Activated CD4-positive, alpha-beta T cell treated with anti-CD3 and anti-CD28 coated beads, Interleukin-2, amount 50 U/mL, for 1 hour (primary cell): ENCODE results near the gene VWA5A.
"Not testable (repeated sequence)": the region's sequence is repeated elsewhere in the genome, so short reads cannot be mapped to it uniquely, and the experiment has no call there.

ENCODE experiments used
- DNase-seq: peaks from one replicate; pipeline ENCODE4 v3.0.0-alpha.2; 2020

The VWA5A gene

DNA sequence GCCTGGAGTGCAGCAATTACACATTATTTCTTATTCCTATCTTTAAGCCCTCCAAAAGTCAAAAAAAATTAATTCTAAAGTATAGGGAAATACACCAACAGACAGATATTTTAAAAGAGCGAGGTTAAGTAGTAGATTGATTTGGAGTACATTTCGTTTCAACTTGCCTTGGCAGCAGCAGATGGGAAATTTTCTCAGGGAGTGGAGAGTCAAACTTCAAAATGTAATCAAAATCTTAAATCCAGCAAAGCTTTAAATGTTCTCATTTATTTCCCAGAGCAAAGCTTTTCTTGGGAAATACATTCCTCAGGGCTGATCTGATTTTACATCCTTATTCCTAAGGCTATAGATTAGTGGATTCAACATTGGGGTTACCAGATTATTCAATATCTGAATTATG lies 21.9 kb upstream of the VWA5A start:
- DNase-seq, result no peak

DNA sequence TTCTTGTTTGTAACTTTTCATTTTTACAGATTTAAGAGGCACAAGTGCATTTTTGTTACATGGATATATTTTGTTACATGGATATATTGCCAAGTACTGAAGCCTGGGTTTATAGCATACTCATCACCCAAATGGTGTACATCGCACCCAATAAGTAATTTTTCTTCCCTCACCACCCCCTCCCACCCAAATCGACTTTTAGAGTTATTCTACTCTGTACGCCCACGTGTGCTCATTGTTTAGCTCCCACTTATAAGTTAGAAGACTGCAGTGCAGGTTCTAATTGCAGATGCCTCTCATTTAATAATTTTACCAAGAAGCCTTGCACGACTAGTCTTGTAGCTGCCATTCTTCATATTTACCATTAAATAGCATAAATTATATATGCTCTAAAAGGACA lies 20.5 kb upstream of the VWA5A start:
- no peak for DNase-seq

DNA sequence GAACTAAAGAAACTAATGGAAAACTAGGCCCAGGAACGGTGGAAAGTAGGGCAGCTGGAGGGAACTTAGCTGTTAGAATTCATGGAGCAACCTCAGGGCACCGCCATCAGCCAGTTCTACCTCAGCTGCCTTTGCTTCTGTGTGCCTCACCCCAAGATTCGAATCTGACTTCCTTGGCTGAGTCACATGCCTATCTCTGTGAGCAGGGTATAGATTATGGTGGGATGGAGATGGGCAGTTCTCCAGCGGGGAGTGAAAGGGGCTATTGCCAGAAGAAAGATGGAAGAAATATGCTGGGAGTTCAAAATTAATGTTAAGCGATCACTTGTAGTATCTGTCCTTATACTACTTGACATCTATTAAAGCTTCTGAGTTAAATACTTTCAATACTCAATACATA lies 18.9 kb upstream of the VWA5A start:
- DNase-seq, result no peak

GRCh38 chr11:124098141-124098540 lies 17.1 kb upstream of the VWA5A start:
- no peak for DNase-seq

GRCh38 chr11:124101737-124102136 lies 13.5 kb upstream of the VWA5A start:
- DNase-seq, result no peak

- no peak for DNase-seq
Measured at GRCh38 chr11:124108156-124108555, 7.1 kb upstream of the VWA5A start.

DNA sequence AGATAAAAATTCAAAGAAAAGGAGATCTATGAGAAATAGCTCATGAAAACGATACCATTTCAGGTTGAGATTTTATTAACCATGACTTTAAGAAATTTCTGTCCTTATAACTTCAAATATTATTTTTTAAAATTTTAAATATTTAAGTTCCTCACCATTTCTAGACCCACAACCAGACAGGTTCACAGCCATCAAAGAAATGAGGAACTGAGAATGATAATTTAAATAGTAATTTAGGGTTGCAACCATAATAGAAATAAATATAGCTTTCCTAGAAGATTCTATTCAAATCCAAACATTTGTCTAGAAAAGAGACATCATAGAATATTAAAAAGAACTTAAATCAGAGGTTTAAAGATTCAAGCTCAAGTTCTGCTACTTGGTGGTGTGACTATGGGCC lies 5.9 kb upstream of the VWA5A start:
- no peak for DNase-seq

- DNase-seq, result no peak
Measured at GRCh38 chr11:124110201-124110600, 5.0 kb upstream of the VWA5A start.

DNA sequence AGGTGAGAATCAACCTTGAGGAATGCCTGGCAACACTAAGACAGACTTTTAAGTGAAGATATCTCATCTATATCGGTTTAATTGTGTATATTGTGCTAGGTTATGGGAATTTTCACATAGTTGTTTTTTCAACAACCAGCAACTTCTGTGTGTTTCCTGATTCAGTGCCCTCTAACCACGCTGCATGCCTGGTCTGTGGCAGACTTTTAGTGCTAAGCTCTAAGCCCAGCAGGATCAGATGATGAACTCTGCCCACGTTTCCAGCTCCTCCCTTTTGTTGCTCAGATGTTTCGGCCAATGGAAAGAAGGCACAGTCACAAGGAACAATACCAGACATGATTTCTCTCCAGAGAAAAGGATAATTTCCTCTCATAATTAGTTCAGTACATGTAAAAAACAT lies 1.4 kb upstream of the VWA5A start:
- no peak for DNase-seq

- DNase-seq, result no peak
Measured at GRCh38 chr11:124115782-124116616, 749 bp downstream of the VWA5A start.

DNA sequence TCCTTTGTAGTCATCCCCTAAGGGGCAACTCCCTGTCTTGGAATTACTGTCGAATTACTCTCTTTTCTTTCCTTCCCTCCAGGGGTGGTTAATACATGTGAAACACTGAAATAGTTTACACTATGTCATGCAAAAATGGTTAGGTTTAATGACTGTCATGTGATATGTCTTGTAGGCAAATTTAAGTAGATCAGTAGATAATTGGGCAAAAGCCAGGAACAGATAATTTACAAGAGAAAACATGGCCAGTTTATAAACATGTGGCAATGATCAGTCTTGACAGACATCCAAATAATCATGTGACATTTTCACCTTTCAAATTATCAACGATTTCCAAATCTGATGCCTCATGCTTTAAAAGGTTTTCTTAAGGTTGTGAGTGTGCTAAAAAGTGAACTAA lies 3.9 kb downstream of the VWA5A start:
- DNase-seq, result no peak

DNA sequence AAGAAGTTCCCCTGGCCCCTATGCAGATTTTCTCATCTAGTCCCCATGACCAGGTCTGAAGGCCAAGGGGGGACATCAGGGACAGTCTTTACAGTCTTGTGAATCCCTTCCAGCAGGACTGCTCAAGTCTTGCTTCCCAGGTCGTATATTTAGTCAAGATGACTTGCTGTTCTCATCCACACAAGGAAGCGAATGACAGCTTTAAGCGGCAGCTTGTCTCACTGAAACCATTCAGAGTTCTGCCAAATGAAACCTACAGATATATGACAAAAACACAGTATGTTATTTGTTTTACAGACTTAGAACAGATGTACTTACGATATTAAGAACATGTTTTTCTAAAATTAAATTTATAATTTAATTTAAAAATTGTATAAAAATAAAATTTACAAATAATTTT lies 5.6 kb downstream of the VWA5A start:
- DNase-seq, result no peak

DNA sequence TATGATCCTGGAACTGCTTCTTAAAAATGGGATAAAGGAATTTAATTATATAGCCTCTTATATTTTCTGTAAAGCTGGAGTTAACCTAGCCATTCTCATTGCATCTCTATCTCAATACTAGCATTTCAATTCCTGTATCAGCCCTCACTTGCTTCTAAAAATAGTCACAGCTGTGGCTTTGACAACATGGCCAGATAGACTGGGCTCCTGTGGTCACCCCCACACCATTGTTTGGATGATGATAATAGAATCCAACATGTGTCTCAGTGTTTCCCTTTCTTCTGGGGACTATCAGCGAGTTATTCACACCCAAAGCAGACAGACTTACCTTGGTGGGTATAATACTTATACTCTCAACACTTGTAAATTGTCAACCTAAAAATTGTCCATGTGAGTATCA lies 6.9 kb downstream of the VWA5A start:
- DNase-seq, result no peak

DNA sequence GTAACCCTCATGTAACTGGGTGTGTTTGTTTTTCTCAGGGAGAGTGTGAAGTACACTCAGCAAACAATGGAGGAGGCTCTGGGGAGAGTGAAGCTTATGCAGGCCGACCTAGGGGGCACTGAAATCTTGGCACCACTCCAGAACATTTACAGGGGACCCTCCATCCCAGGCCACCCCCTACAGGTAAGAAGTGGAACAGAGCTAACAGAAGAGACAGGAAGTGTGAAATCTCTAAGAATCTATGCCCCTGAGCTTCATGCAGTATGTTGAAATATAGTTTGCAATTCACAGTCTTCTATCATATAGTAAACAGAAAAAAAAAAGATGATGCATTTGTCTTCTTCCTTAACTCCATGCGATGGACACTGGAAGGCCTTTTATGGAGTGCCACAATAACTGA lies 8.4 kb downstream of the VWA5A start:
- DNase-seq, result no peak

DNA sequence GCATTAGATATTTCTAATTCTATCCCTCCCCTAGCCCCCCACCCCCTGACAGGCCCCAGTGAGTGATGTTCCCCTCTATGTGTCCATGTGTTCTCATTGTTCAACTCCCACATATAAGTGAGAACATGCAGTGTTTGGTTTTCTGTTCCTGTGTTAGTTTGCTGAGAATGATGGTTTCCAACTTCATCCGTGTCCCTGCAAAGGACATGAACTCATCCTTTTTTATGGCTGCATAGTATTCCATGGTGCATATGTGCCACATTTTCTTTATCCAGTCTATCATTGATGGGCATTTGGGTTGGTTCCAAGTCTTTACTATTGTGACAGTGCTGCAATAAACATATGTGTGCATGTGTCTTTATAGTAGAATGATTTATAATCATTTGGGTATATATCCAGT lies 11.9 kb downstream of the VWA5A start:
- not testable (repeated sequence) for DNase-seq

- DNase-seq, result no peak
Measured at GRCh38 chr11:124143034-124143433, 27.8 kb downstream of the VWA5A start.

DNA sequence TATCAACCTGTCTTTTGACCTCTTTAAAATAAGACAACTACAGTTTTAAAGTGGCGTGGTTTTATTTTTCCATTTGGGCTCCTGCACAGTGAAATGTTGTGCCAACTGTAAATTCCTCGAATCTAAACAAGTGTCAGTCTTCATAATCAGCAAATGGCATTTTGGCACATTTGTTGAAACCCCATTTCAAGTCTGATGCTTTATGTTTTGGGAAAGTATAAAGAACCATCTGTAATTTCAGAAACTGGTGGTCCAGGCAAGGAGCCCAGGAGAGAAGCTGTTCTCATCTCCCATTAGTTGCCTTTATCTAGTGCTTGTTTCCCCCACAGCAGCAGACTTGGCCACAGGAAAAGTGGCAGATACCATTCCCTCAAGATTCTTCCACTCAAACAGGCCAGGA lies 32.7 kb downstream of the VWA5A start:
- DNase-seq, result no peak

DNA sequence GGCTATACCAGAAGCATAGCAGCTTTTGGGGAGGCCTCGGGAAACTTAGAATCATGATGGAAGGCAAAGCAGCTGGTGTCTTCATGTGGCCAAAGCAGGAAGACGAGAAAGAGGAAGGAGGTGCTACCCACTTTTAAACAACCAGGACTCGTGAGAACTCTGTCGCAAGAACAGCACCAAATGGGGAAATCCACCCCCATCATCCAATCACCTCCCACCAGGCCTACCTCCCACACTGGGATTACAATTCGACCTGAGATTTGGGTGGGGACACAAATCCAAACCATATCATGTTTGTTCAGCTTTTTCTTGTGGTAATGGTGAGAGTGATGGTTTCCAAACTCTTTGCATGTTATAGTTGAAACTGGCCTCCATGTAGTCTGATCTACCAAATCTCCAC lies 35.4 kb downstream of the VWA5A start:
- DNase-seq, result no peak

DNA sequence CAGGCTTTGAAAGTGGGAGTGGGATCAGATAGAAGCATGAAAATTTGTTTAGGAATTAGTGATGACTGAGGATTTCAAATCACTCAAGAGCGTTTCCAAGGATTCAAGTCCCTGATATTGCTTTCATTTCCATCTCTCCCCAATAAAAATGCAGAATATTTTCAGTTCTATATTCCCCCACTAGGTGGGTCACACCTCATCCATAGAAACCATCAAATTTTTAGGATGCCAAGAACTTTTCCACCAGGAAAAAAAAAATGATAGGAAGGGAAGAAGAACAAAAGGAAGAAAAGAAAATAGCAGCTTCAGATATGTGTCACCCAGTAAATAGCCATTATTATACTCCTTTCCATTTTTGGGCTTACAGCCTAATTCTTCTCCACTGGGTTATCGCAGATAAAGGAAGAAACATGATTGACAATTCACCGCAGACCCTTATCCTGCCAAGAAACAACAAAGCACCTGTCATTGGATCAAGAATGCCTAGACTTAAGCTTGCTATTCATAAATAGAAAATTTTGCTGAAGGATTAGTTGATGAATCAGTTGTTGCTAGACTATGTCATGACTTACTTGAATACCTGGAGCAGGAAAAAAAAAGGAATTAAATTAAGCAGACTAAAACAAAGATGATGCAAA lies 37.6 kb downstream of the VWA5A start:
- no peak for DNase-seq

DNA sequence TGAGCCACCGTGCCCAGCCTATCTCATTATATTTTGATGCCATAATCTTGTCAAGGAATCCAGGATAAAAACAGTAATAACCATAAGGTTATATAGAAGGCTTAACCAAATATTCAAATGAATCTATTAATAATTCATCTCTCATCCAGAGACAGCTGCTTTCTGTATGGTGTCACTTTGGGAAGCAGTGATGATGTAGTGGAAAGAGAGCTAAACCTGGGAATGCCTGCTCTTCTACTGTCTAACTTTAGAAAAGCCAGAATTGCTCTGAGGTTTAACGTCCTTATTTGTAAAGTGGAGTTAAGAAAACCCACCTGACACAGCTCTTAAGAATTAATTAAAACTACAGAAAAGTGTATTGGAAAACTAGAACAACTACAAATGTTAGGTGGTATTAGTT lies 38.6 kb downstream of the VWA5A start:
- no peak for DNase-seq

- no peak for DNase-seq
Measured at GRCh38 chr11:124159481-124159880, 44.2 kb downstream of the VWA5A start.

DNA sequence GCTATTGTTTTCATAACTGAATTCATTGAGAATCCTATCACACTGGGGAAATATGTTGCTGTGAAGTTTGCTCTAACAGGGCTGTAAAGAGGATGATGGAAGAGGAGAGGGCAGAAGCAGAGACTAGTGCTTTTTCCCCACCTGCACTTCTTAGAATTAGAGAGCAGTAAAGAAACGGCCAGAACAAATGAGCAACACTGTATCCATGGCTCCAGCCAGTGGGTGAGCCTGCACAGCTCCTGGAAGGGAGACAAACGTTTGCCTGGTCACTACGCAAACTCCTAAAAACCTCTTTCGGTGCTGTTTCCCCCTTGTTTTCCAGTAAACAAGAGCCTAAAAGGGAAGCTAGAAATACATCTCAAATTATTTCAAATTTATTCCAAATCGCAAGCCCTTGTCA lies 45.7 kb downstream of the VWA5A start:
- DNase-seq, result no peak

DNA sequence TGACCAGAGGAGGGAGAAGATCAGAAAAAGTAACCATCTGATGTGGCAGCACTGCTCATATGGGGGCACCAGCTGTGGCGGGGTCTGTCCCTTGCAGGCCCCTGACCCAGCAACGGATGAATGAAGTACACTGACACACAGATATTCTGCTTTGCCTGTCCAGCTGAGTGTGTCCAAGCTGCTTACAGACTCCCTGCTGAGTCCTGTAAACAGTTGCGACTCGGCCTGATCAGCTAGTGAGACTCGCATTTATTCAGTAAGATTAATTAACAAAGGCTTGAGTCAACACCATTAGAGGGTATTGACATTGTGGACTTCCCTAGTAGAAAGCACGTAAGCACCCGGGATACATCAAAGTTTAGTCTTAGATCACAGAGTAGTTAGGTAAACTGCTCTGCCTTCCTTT lies 52.6 kb downstream of the VWA5A start:
- no peak for DNase-seq

GRCh38 chr11:124168796-124169195 lies 53.5 kb downstream of the VWA5A start:
- DNase-seq, result no peak

DNA sequence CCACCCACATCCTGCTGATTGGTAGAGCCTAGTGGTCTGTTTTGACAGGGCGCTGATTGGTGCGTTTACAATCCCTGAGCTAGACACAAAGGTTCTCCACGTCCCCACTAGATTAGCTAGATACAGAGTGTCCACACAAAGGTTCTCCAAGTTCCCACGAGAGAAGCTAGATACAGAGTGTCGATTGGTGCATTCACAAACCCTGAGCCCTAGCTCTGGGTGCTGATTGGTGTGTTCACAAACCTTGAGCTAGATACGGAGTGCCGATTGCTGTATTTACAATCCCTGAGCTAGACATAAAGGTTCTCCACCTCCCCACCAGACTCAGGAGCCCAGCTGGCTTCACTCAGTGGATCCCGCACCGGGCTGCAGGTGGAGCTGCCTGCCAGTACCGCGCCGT lies 55.1 kb downstream of the VWA5A start:
- DNase-seq, result not testable (repeated sequence)
